GM12875 (cell line): ENCODE results near the gene ZFAND2A.

Experiments
- H3K4me3 ChIP-seq: one replicate; pipeline ENCODE4 v1.5.1; 2011; ENCODE audit warnings: low read depth, low read length, control low read depth
- TF ChIP-seq, protein P1 (sequence below): IDR thresholded peaks from 2 replicates; pipeline ENCODE4 v1.5.1; 2011; ENCODE audit warnings: low read depth, mild to moderate bottlenecking, control low read depth, inconsistent platforms, low read length, moderate library complexity, borderline replicate concordance; ENCODE audit not compliant: insufficient read depth

Gene ZFAND2A

GRCh38 chr7:1142051-1142635 lies 17.9 kb downstream of the ZFAND2A start:
- no peak overlapping the region for H3K4me3 ChIP-seq
- TF ChIP-seq, protein P1, sequence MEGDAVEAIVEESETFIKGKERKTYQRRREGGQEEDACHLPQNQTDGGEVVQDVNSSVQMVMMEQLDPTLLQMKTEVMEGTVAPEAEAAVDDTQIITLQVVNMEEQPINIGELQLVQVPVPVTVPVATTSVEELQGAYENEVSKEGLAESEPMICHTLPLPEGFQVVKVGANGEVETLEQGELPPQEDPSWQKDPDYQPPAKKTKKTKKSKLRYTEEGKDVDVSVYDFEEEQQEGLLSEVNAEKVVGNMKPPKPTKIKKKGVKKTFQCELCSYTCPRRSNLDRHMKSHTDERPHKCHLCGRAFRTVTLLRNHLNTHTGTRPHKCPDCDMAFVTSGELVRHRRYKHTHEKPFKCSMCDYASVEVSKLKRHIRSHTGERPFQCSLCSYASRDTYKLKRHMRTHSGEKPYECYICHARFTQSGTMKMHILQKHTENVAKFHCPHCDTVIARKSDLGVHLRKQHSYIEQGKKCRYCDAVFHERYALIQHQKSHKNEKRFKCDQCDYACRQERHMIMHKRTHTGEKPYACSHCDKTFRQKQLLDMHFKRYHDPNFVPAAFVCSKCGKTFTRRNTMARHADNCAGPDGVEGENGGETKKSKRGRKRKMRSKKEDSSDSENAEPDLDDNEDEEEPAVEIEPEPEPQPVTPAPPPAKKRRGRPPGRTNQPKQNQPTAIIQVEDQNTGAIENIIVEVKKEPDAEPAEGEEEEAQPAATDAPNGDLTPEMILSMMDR = no peak

GRCh38 chr7:1141651-1142050 lies 18.3 kb downstream of the ZFAND2A start:
- no peak overlapping the region for H3K4me3 ChIP-seq
- TF ChIP-seq, protein P1 = no peak

DNA sequence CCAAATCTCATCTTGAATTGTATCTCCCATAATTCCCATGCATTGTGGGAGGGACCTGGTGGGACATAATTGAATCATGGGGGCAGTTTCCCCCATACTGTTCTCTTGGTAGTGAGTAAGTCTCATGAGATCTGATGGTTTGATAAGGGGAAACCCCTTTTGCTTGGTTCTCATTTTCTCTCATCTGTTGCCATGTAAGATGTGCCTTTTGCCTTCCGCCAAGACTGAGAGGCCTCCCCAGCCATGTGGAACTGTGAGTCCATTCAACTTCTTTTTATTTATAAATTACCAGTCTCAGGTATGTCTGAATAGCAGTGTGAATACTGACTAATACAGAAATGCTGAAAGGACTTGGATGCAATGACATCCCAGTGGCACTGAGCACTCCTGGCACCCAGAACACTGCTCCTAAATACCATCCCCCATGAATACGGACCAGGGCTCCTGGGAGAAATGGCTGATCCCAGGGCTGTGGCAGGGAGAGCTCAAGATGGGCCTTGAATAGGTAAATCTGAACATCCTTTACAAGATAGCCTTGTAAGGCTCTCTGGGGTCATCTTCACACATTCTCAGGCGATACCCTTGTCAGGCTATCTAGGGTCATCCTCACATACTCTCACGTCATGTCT lies 19.4 kb downstream of the ZFAND2A start:
- TF ChIP-seq, protein P1 = no peak
- no peak overlapping the region for H3K4me3 ChIP-seq

DNA sequence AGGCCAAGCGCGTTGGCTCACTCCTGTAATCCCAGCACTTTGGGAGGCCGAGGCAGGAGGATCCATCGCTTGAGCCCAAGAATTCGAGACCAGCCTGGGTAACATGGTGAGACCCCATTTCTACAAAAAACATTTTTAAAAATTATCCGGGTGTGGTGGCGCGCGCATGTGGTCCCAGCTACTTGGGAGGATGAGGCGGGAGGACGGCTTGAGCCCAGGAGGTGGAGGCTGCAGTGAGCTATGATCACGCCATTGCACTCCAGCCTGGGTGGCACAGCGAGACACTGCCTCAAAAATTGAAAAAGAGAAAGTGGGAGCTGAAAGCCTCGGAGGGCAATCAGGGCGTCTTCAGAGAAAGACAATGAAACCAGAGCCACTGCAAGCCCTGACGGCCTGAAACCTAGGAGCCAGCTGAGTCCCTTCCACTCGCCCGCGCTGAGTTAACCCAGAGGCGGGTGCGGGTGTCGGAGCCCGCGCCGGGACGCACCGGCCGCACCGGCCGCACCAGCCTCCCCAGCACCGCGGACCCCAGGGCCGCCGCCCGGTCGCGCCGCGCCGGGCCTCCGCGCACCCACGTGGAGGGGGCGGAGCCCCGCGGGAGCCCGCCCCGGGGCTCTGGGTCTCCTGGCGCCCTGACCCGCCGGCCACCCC lies 22.4 kb downstream of the ZFAND2A start:
- H3K4me3 ChIP-seq = peak overlapping the region; percentile 61
- TF ChIP-seq, protein P1 = no peak

DNA sequence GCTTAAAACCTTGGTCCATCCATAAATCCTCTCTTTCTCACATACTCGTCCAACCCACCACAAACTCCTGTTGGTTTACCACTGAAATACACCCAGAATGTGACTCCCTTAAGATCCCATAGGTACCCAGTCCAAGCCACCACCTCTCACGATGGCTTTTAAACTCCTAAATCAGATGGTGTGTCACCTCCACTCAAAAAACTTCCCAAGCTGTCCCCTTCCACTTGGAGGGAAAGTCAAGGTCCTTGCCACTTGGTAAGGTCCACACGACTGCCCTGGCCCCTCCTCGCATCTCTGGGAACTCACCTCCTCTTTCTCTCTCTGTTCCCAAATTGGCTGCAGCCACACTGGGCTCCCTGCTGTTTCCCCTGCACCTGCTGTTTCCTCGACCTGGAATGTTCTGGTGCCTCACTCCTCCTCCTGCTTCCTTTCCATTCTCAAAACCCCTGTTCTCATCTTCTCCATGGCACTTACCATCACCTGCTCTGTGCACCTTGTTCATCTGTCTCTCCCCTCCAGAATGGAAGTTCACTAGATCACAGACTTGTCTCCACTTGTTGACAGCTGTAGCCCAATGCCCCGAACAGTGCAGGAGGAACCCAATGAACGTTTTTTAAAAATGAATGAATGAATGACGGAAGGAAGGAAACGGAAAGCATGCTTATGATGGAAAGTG lies 23.0 kb downstream of the ZFAND2A start:
- peak overlapping the region; percentile 61 for H3K4me3 ChIP-seq
- TF ChIP-seq, protein P1 = no peak

DNA sequence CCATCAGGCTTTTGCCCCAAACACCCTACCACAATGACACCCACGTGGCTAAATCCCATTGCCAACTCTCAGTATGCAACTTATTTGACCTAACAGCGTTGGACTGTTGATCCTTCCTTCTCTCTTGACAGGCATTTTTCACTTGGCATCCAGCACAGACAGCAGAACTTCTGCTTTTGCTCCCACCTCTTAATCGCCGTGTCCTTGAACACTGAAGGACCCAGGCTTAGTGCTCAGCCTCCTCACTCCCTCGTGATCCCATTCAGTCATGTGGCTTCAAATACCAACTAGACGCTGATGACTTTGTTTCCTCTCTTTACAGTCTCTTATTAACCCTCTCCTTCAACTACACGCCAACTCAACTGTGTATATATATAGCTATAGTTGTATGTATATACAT lies 25.0 kb downstream of the ZFAND2A start:
- TF ChIP-seq, protein P1 = no peak
- no peak overlapping the region for H3K4me3 ChIP-seq
